Fibroblast of lung (primary cell): ENCODE results near the gene CLK1.

Source experiments
- CTCF ChIP-seq, 2 donors: IDR thresholded peaks in 1 of 2; conservative IDR thresholded peaks in 1 of 2; 1 replicate in 1 of 2; 2 replicates in 1 of 2; pipeline ENCODE4 v1.5.1; 2011 to 2012; ENCODE audit warnings: low read length in 2 of 2, control low read depth in 1 of 2, inconsistent platforms in 1 of 2, low read depth in 1 of 2, mild to moderate bottlenecking in 1 of 2
- EZH2 ChIP-seq: IDR thresholded peaks from 2 replicates; pipeline ENCODE4 v1.5.1; 2012; ENCODE audit warnings: low read length, control low read depth, mild to moderate bottlenecking; ENCODE audit errors: missing control alignments

GRCh38 chr2:200863782-200864175 is 679 bp downstream of the CLK1 start:
- TF ChIP-seq CTCF (conservative IDR thresholded peaks at IDR 0.05 in 1 of 2, IDR thresholded peaks at IDR 0.05 in 1 of 2; ENCODE audit: low read depth in 1 of 2, low read length in 2 of 2) (no peak), EZH2 (no peak)
